H1 (cell line): ENCODE data around the gene CMIP. TPM values are rescaled to one million over a fixed set of nuclear protein-coding genes. Genes with fewer than 3 reads are reported as not detected.

ENCODE experiments used
- CHD1 ChIP-seq: IDR thresholded peaks from 2 replicates; pipeline ENCODE4 v1.6.1; 2012; ENCODE audit warnings: low read depth, low read length, improper control_type of control experiment
- CHD7 ChIP-seq: fragments of 300-600 bp; sonication (generic); IDR thresholded peaks from 2 replicates; pipeline ENCODE4 v1.7.1; 2012; ENCODE audit warnings: low read length, moderate library complexity, mild to moderate bottlenecking, inconsistent platforms; ENCODE audit not compliant: insufficient replicate concordance
- polyA plus RNA-seq, 7 experiments: library from polyadenylated mRNA; depleted of rRNA in 3 of 7; stranded (reverse) in 5 of 7; unstranded in 2 of 7; fragments of >200 nt in 5 of 7; fragments of 200-250 nt in 2 of 7; gene quantifications; 1 replicate in 5 of 7; 2 replicates in 1 of 7; 4 replicates in 1 of 7; pipeline versions ENCODE4 v1.2.1 to v1.2.3, GENCODE V29; 2011 to 2013; ENCODE audit warnings: missing spikeins in 2 of 7, mixed read lengths in 2 of 7
- total RNA-seq: library from RNA; stranded (reverse); fragmentation: NEBNext Ultra II Directional; extraction: Animal tissue kit (Norgen Biotek cat#: 25700); gene quantifications from 2 replicates; pipeline ENCODE4 v1.2.1, GENCODE V29; 2021

Gene CMIP
- total and polyA plus RNA-seq, 2 of the 8 experiments (the other 6 are each of a cell fraction or from before 2014, with no cell fraction given) = 7.9 to 53.2 TPM

GRCh38 chr16:81457326-81458133 lies 12.9 kb downstream of the CMIP start (continued):
- TF ChIP-seq CHD7 (no peak), CHD1 (no peak)
